ENCODE results near the gene SLC25A21. TPM values are rescaled to one million over a fixed set of nuclear protein-coding genes. Genes with fewer than 3 reads are reported as not detected.
"Not testable (repeated sequence)": the region's sequence is repeated elsewhere in the genome, so short reads cannot be mapped to it uniquely, and the experiment has no call there.

SLC25A21 gene
- not detected for total RNA-seq

- Mint-ChIP-seq H3K27me3 (ENCODE audit: low read depth) (peaks cover 15% of the 10 kb centered on the region), H3K27ac (no peak within 1 kb of the TSS), H3K4me1 (ENCODE audit: low read depth) (no peaks in the 10 kb centered on the region), H3K4me3 (peak within 1 kb of the TSS; percentile 62 to 77), H3K36me3 (ENCODE audit: insufficient read depth in 2 of 2) (no peaks in the 10 kb centered on the region), H3K9me3 (peaks cover 0 to under 1% of the 10 kb centered on the region in 2 donors)
- DNase-seq = peak; percentile 3 to 5
- ATAC-seq (replicated peaks in 1 of 2) = peak; percentile 29 to 50
Observed at GRCh38 chr14:37172024-37172869, at the start of gene SLC25A21. TSS of gene SLC25A21 (minus strand) at chr14:37172606.

GRCh38 chr14:37221073-37221472 lies 48.7 kb upstream of the SLC25A21 start:
- Mint-ChIP-seq H3K4me1 (ENCODE audit: low read depth) (no peaks in the 10 kb centered on the region), H3K4me3 (no peak overlapping the region), H3K27me3 (ENCODE audit: low read depth) (no peaks in the 10 kb centered on the region), H3K27ac (no peak overlapping the region), H3K9me3 (peaks cover 7 to 8% of the 10 kb centered on the region in 2 donors), H3K36me3 (ENCODE audit: insufficient read depth in 2 of 2) (peaks cover 3 to 5% of the 10 kb centered on the region in 2 donors)
- DNase-seq = no peak
- no peak for ATAC-seq (replicated peaks in 1 of 2)

- no peak overlapping the region for H3K4me3 Mint-ChIP-seq
- no peaks in the 10 kb centered on the region for H3K36me3 Mint-ChIP-seq (ENCODE audit: insufficient read depth in 2 of 2)
- peaks cover 2 to 9% of the 10 kb centered on the region in 2 donors for H3K9me3 Mint-ChIP-seq
- H3K4me1 Mint-ChIP-seq (ENCODE audit: low read depth) = no peaks in the 10 kb centered on the region
- ATAC-seq (replicated peaks in 1 of 2) = no peak
- H3K27ac Mint-ChIP-seq = no peak overlapping the region
- H3K27me3 Mint-ChIP-seq (ENCODE audit: low read depth) = no peaks in the 10 kb centered on the region
- DNase-seq = no peak
Observed at GRCh38 chr14:37215345-37215744, 42.9 kb upstream of the SLC25A21 start.

- H3K36me3 Mint-ChIP-seq (ENCODE audit: insufficient read depth in 2 of 2) = peaks cover 0 to 2% of the 10 kb centered on the region in 2 donors
- no peak for ATAC-seq (replicated peaks in 1 of 2)
- H3K4me1 Mint-ChIP-seq (ENCODE audit: low read depth) = no peaks in the 10 kb centered on the region
- peaks cover 3 to 9% of the 10 kb centered on the region in 2 donors for H3K9me3 Mint-ChIP-seq
- no peak overlapping the region for H3K27ac Mint-ChIP-seq
- H3K27me3 Mint-ChIP-seq (ENCODE audit: low read depth) = no peaks in the 10 kb centered on the region
- H3K4me3 Mint-ChIP-seq = no peak overlapping the region
- DNase-seq = no peak
Observed at GRCh38 chr14:37213016-37213415, 40.6 kb upstream of the SLC25A21 start.

- Mint-ChIP-seq H3K36me3 (ENCODE audit: insufficient read depth in 2 of 2) (peaks cover 0 to 2% of the 10 kb centered on the region in 2 donors), H3K4me3 (no peak overlapping the region), H3K27ac (no peak overlapping the region), H3K9me3 (peaks cover 4 to 13% of the 10 kb centered on the region in 2 donors), H3K27me3 (ENCODE audit: low read depth) (no peaks in the 10 kb centered on the region), H3K4me1 (ENCODE audit: low read depth) (no peaks in the 10 kb centered on the region)
- ATAC-seq (replicated peaks in 1 of 2) (no peak), DNase-seq (no peak)
Observed at GRCh38 chr14:37210448-37210847, 38.0 kb upstream of the SLC25A21 start.

- H3K36me3 Mint-ChIP-seq (ENCODE audit: insufficient read depth in 2 of 2); H3K4me3 Mint-ChIP-seq; H3K27me3 Mint-ChIP-seq (ENCODE audit: low read depth): not testable (repeated sequence)
Observed at GRCh38 chr14:37209617-37210016, 37.2 kb upstream of the SLC25A21 start.

GRCh38 chr14:37205623-37206605 lies 33.5 kb upstream of the SLC25A21 start:
- not testable (repeated sequence) for H3K4me3 Mint-ChIP-seq

More at GRCh38 chr14:37209617-37210016, 37.2 kb upstream of the SLC25A21 start:
- DNase-seq; ATAC-seq (replicated peaks in 1 of 2); H3K27ac Mint-ChIP-seq; H3K4me1 Mint-ChIP-seq (ENCODE audit: low read depth): not testable (repeated sequence)
- H3K9me3 Mint-ChIP-seq = peaks cover 6 to 13% of the 10 kb centered on the region in 2 donors

GRCh38 chr14:37203423-37203822 lies 31.0 kb upstream of the SLC25A21 start:
- Mint-ChIP-seq H3K27ac (no peak overlapping the region), H3K27me3 (ENCODE audit: low read depth) (peaks cover 4% of the 10 kb centered on the region), H3K4me3 (no peak overlapping the region), H3K4me1 (ENCODE audit: low read depth) (peaks cover under 1% of the 10 kb centered on the region), H3K9me3 (peaks cover 3 to 5% of the 10 kb centered on the region in 2 donors), H3K36me3 (ENCODE audit: insufficient read depth in 2 of 2) (no peaks in the 10 kb centered on the region)
- DNase-seq (no peak), ATAC-seq (replicated peaks in 1 of 2) (no peak)

More at GRCh38 chr14:37205623-37206605, 33.5 kb upstream of the SLC25A21 start:
- H3K27ac Mint-ChIP-seq; DNase-seq; H3K36me3 Mint-ChIP-seq (ENCODE audit: insufficient read depth in 2 of 2); ATAC-seq (replicated peaks in 1 of 2); H3K9me3 Mint-ChIP-seq; H3K4me1 Mint-ChIP-seq (ENCODE audit: low read depth); H3K27me3 Mint-ChIP-seq (ENCODE audit: low read depth): not testable (repeated sequence)

- ATAC-seq (replicated peaks in 1 of 2) = no peak
- H3K27me3 Mint-ChIP-seq (ENCODE audit: low read depth) = peaks cover 10% of the 10 kb centered on the region
- peaks cover 5% of the 10 kb centered on the region for H3K4me1 Mint-ChIP-seq (ENCODE audit: low read depth)
- H3K27ac Mint-ChIP-seq = no peak overlapping the region
- H3K36me3 Mint-ChIP-seq (ENCODE audit: insufficient read depth in 2 of 2) = no peaks in the 10 kb centered on the region
- DNase-seq = no peak
- H3K4me3 Mint-ChIP-seq = no peak overlapping the region
- H3K9me3 Mint-ChIP-seq = peaks cover 3 to 5% of the 10 kb centered on the region in 2 donors
Observed at GRCh38 chr14:37202812-37203211, 30.4 kb upstream of the SLC25A21 start.

- Mint-ChIP-seq H3K36me3 (ENCODE audit: insufficient read depth in 2 of 2) (no peaks in the 10 kb centered on the region), H3K27me3 (ENCODE audit: low read depth) (peaks cover 15% of the 10 kb centered on the region), H3K27ac (peak overlapping the region; percentile 38), H3K9me3 (peaks cover 3 to 5% of the 10 kb centered on the region in 2 donors), H3K4me3 (no peak overlapping the region), H3K4me1 (ENCODE audit: low read depth) (peaks cover 9% of the 10 kb centered on the region)
- ATAC-seq (replicated peaks in 1 of 2) = no peak
- DNase-seq = no peak
Observed at GRCh38 chr14:37202265-37202664, 29.9 kb upstream of the SLC25A21 start.

GRCh38 chr14:37201724-37202123 lies 29.3 kb upstream of the SLC25A21 start:
- DNase-seq = no peak
- H3K9me3 Mint-ChIP-seq = peaks cover 1 to 4% of the 10 kb centered on the region in 2 donors
- H3K4me1 Mint-ChIP-seq (ENCODE audit: low read depth) = peaks cover 12% of the 10 kb centered on the region
- H3K4me3 Mint-ChIP-seq = no peak overlapping the region
- H3K27ac Mint-ChIP-seq = no peak overlapping the region
- H3K27me3 Mint-ChIP-seq (ENCODE audit: low read depth) = peaks cover 18% of the 10 kb centered on the region
- H3K36me3 Mint-ChIP-seq (ENCODE audit: insufficient read depth in 2 of 2) = no peaks in the 10 kb centered on the region
- ATAC-seq (replicated peaks in 1 of 2) = no peak

GRCh38 chr14:37198907-37199306 lies 26.5 kb upstream of the SLC25A21 start:
- Mint-ChIP-seq H3K27ac (no peak overlapping the region), H3K27me3 (ENCODE audit: low read depth) (peaks cover 18% of the 10 kb centered on the region), H3K9me3 (peaks cover 0 to 2% of the 10 kb centered on the region in 2 donors), H3K36me3 (ENCODE audit: insufficient read depth in 2 of 2) (no peaks in the 10 kb centered on the region), H3K4me1 (ENCODE audit: low read depth) (peaks cover 12% of the 10 kb centered on the region), H3K4me3 (no peak overlapping the region)
- DNase-seq (no peak), ATAC-seq (replicated peaks in 1 of 2) (no peak)

- H3K4me3 Mint-ChIP-seq = peak overlapping the region; percentile 73 to 83
- H3K36me3 Mint-ChIP-seq (ENCODE audit: insufficient read depth in 2 of 2) = no peaks in the 10 kb centered on the region
- no peak for ATAC-seq (replicated peaks in 1 of 2)
- H3K4me1 Mint-ChIP-seq (ENCODE audit: low read depth) = peaks cover 12% of the 10 kb centered on the region
- no peak overlapping the region for H3K27ac Mint-ChIP-seq
- H3K9me3 Mint-ChIP-seq = peaks cover 0 to 2% of the 10 kb centered on the region in 2 donors
- H3K27me3 Mint-ChIP-seq (ENCODE audit: low read depth) = peaks cover 18% of the 10 kb centered on the region
- no peak for DNase-seq
Observed at GRCh38 chr14:37198273-37198598, 25.8 kb upstream of the SLC25A21 start.
